Lung (tissue), 12 donors: ENCODE data around the gene REXO4. TPM values are rescaled to one million over a fixed set of nuclear protein-coding genes. Genes with fewer than 3 reads are reported as not detected.

Experiments
- ATAC-seq: fragments of 200-7000 bp; cut with Tn5 transposase; one replicate; pipeline ENCODE4 v1.9.1; 2020; ENCODE audit warnings: moderate number of reproducible peaks; ENCODE audit not compliant: insufficient read depth, low FRiP score
- DNase-seq, 3 donors: peaks; one replicate each; pipeline ENCODE4 v3.0.0-alpha.2; 2013 to 2017
- H3K27ac ChIP-seq, 2 donors: one replicate each; pipeline ENCODE4 v1.5.1; 2013; ENCODE audit warnings: mild to moderate bottlenecking in 2 of 2, moderate library complexity in 2 of 2, control low read depth in 1 of 2, inconsistent platforms in 1 of 2, low read depth in 1 of 2, low read length in 1 of 2
- H3K27me3 ChIP-seq, 3 donors: one replicate each; pipeline ENCODE4 v1.5.1; 2013; ENCODE audit warnings: low read length in 2 of 3; ENCODE audit not compliant: control insufficient read depth in 3 of 3, insufficient read depth in 3 of 3
- H3K36me3 ChIP-seq, 4 donors: one replicate each; pipeline ENCODE4 v1.5.1; 2013; ENCODE audit warnings: low read length in 4 of 4, mild to moderate bottlenecking in 1 of 4, moderate library complexity in 1 of 4; ENCODE audit not compliant: control insufficient read depth in 4 of 4, insufficient read depth in 4 of 4
- H3K4me1 ChIP-seq, 5 donors: one replicate each; pipeline ENCODE4 v1.5.1; 2013; ENCODE audit warnings: low read length in 5 of 5, mild to moderate bottlenecking in 2 of 5, moderate library complexity in 1 of 5; ENCODE audit not compliant: control insufficient read depth in 5 of 5, insufficient read depth in 5 of 5
- H3K4me3 ChIP-seq: one replicate; pipeline ENCODE4 v1.5.1; 2013; ENCODE audit warnings: mild to moderate bottlenecking, control low read depth, moderate library complexity
- H3K9ac ChIP-seq, 2 donors: one replicate each; pipeline ENCODE4 v1.5.1; 2013; ENCODE audit warnings: low read length in 2 of 2, control low read depth in 1 of 2; ENCODE audit not compliant: insufficient read depth in 1 of 2
- H3K9me3 ChIP-seq, 4 donors: one replicate each; pipeline ENCODE4 v1.5.1; 2013; ENCODE audit warnings: low read length in 3 of 4, mild to moderate bottlenecking in 1 of 4, moderate library complexity in 1 of 4; ENCODE audit not compliant: control insufficient read depth in 4 of 4, insufficient read depth in 3 of 4
- WGBS, 2 donors: extraction: QIAGEN DNeasy Blood & Tissue Kit; methylation state at CpG; one replicate each; pipeline ENCODE4 v1.1.7; 2013; 5-methylcytosine and 5-hydroxymethylcytosine counted together
- polyA plus RNA-seq, 2 donors: library from polyadenylated mRNA; stranded (reverse); fragments of 200-250 nt; gene quantifications; one replicate each; pipeline ENCODE4 v1.2.1, GENCODE V29; 2013
- total RNA-seq, 2 donors: library from RNA; depleted of rRNA in 1 of 2; stranded (reverse); fragments of >200 nt in 1 of 2; gene quantifications; one replicate each; pipeline ENCODE4 v1.2.1, GENCODE V29; 2014 to 2021
- TF ChIP-seq, protein P1 (sequence below): IDR thresholded peaks from 2 replicates; pipeline ENCODE4 v1.5.1; 2012; ENCODE audit warnings: mild to moderate bottlenecking; ENCODE audit errors: control extremely low read depth, extremely low read depth
- donor health status: control.
- donor health status: control.
- donor health status: Bipolar disorder and iron deficiency.
- donor health status: healthy.
- donor health status: DM: yes; HTN: yes; CAD: no.

The REXO4 gene
- total and polyA plus RNA-seq, 4 donors: 14.6 to 20.4 (median 19.9) TPM

- Histone ChIP-seq H3K9me3 (no peaks in the 10 kb centered on the region), H3K27ac (no peak overlapping the region), H3K27me3 (no peaks in the 10 kb centered on the region), H3K36me3 (peaks cover 0 to 2% (median 0%) of the 10 kb centered on the region in 4 donors), H3K4me3 (no peak overlapping the region), H3K4me1 (no peaks in the 10 kb centered on the region), H3K9ac (no peak overlapping the region)
- DNase-seq: no peak
- no peak for ATAC-seq
- 91% methylated on average over 3 of the region's 3 CpGs for WGBS, 2 donors
- TF ChIP-seq, protein P1, sequence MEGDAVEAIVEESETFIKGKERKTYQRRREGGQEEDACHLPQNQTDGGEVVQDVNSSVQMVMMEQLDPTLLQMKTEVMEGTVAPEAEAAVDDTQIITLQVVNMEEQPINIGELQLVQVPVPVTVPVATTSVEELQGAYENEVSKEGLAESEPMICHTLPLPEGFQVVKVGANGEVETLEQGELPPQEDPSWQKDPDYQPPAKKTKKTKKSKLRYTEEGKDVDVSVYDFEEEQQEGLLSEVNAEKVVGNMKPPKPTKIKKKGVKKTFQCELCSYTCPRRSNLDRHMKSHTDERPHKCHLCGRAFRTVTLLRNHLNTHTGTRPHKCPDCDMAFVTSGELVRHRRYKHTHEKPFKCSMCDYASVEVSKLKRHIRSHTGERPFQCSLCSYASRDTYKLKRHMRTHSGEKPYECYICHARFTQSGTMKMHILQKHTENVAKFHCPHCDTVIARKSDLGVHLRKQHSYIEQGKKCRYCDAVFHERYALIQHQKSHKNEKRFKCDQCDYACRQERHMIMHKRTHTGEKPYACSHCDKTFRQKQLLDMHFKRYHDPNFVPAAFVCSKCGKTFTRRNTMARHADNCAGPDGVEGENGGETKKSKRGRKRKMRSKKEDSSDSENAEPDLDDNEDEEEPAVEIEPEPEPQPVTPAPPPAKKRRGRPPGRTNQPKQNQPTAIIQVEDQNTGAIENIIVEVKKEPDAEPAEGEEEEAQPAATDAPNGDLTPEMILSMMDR: no peak
Measured at GRCh38 chr9:133383438-133383837, 34.4 kb downstream of the REXO4 start.

DNA sequence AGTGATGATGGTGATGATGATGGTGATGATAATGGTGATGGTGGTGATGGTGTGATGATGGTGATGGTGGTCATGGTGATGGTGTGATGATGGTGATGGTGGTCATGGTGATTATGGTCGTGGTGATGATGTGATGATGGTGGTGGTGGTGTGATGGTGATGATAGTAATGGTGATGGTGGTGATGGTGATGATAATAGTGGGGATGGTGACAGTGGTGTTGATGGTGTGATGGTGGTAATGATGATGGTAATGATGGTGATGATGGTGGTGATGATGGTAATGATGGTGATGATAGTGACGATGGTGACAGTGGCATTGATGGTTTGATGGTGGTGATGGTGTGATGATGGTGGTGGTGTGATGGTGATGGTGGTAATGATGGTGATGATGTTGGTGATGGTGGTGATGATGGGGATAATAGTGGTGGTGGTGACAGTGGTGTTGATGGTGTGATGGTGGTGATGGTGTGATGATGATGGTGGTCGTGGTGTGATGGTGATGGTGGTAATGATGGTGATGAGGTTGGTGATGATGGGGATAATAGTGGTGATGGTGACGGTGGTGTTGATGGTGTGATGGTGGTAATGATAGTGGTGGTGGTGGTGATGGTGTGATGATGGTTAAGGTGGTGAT lies 35.2 kb downstream of the REXO4 start:
- Histone ChIP-seq H3K4me3 (no peak overlapping the region), H3K27me3 (no peaks in the 10 kb centered on the region), H3K36me3 (peaks cover 0 to 2% (median 0%) of the 10 kb centered on the region in 4 donors), H3K27ac (no peak overlapping the region), H3K4me1 (no peaks in the 10 kb centered on the region), H3K9ac (no peak overlapping the region), H3K9me3 (no peaks in the 10 kb centered on the region)
- TF ChIP-seq, protein P1: no peak
- DNase-seq: no peak
- 84 to 91% methylated on average over 4 of the region's 4 CpGs for WGBS, 2 donors
- no peak for ATAC-seq

GRCh38 chr9:133380734-133381133 lies 37.1 kb downstream of the REXO4 start:
- peak; percentile 41 to 73 (median 70) for DNase-seq
- 84 to 93% methylated on average over 4 of the region's 4 CpGs for WGBS, 2 donors
- no peak overlapping the region for H3K4me3 ChIP-seq
- H3K9me3 ChIP-seq: no peaks in the 10 kb centered on the region
- no peak for ATAC-seq
- no peak overlapping the region for H3K9ac ChIP-seq
- TF ChIP-seq, protein P1: no peak
- H3K27me3 ChIP-seq: no peaks in the 10 kb centered on the region
- H3K36me3 ChIP-seq: peaks cover 0 to 2% (median 0%) of the 10 kb centered on the region in 4 donors
- H3K27ac ChIP-seq: no peak overlapping the region
- H3K4me1 ChIP-seq: peaks cover 0 to 5% (median 0%) of the 10 kb centered on the region in 5 donors
